Thyroid gland (tissue), 4 donors: ENCODE results near the gene NUFIP2. TPM values are rescaled to one million over a fixed set of nuclear protein-coding genes. Genes with fewer than 3 reads are reported as not detected.
A peak's percentile ranks its signal among the peaks of the same experiment; 100 is the strongest.

Experiments used
- DNase-seq, 2 donors: peaks; one replicate each; pipeline ENCODE4 v3.0.0-alpha.2; 2019
- H3K27ac ChIP-seq, 3 donors: fragments of 200-600 bp; sonication (generic); 1 replicate in 2 of 3; 2 replicates in 1 of 3; pipeline ENCODE4 v1.5.1; 2016 to 2019; ENCODE audit warnings: mild to moderate bottlenecking in 1 of 3, moderate library complexity in 1 of 3
- H3K27me3 ChIP-seq: fragments of 200-600 bp; sonication (generic); one replicate; pipeline ENCODE4 v1.5.1; 2019
- H3K36me3 ChIP-seq, 2 donors: fragments of 200-600 bp; sonication (generic); one replicate each; pipeline ENCODE4 v1.5.1; 2016 to 2019
- H3K4me1 ChIP-seq, 2 donors: fragments of 200-600 bp; sonication (generic); one replicate each; pipeline ENCODE4 v1.5.1; 2017 to 2019
- H3K4me3 ChIP-seq, 3 donors: fragments of 200-600 bp; sonication (generic); replicated peaks in 1 of 3; 1 replicate in 2 of 3; 2 replicates in 1 of 3; pipeline ENCODE4 v1.5.1; 2016; ENCODE audit warnings: mild to moderate bottlenecking in 1 of 3
- H3K9me3 ChIP-seq: fragments of 200-600 bp; sonication (generic); one replicate; pipeline ENCODE4 v1.5.1; 2017
- POLR2A ChIP-seq, 2 donors: fragments of 450-650 bp; IDR thresholded peaks; one replicate each; pipeline ENCODE4 v1.6.1; 2017; ENCODE audit warnings: antibody characterized with exemption in 2 of 2, mild to moderate bottlenecking in 2 of 2, moderate library complexity in 1 of 2
- WGBS, 2 donors: methylation state at CpG; one replicate each; pipeline ENCODE4 v1.1.5; 2017; 5-methylcytosine and 5-hydroxymethylcytosine counted together
- intact Hi-C: fragments of 100-400 bp; cut with DNase I; formaldehyde crosslinking; loops from one replicate; pipeline ENCODE4 v1.15.1; 2023
- total RNA-seq, 4 donors: library from RNA; depleted of rRNA; stranded (reverse); fragments of >200 nt; gene quantifications; one replicate each; pipeline ENCODE4 v1.2.3, GENCODE V29; 2016
- TF ChIP-seq, protein P1 (sequence below), 6 experiments: fragments of 200-600 bp in 3 of 6; fragments of 450-650 bp in 3 of 6; sonication (generic) in 3 of 6; IDR thresholded peaks; one replicate each; pipeline ENCODE4 v1.5.1; 2016 to 2019; ENCODE audit warnings: antibody characterized with exemption in 6 of 6, mild to moderate bottlenecking in 2 of 6, inconsistent platforms in 1 of 6, moderate library complexity in 1 of 6

The NUFIP2 gene
- total RNA-seq, 4 donors from 2014 or later, result 29.9 to 52.3 (median 41.1) TPM

DNA sequence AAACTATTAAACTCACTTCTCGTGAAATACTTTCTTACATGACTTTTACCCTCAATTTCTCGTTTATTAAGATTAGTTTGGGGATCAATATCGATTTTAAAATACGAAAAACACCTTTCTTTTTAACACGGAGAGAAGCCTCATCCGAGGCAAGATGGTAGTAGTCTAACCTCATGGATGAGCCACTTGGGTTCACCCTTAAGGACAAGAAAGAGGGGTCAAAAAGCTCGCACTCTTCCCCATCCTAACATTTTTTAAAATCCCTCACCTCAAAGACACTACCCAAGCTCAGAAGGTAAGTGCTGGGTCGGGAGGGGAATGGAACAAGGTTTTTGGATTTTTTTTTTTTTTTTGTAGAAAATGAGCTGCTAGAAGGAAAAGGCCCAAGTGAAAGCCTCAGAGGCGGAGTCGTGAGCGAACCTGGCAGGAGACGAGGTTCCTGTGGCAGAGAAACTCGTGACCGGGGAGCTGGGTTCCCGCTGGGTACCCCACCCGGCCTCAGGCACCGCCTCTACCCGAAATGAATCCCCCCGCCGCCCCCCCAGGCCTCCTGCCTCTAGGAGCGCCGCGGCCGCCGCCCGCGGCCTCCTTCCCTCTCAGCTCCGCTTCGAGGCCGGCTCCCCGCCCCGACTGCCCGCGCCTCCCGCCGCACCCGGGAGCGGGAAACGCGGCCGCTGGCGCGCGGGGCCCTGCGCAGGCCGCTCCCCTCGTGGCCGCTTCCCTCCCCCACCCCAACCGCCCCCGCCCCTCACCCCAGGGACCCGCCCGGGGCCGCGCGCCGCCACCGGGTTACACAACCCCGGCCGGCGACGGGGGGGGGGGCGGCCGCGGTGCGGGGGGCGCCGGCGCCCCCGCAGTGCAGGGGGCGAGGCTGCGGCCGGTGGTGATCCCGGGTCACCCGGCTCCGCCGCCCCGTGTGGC, 1.6 kb downstream of the NUFIP2 start:
- no peaks in the 10 kb centered on the region for H3K27me3 ChIP-seq
- peak overlapping the region; percentile 87 to 99 (median 88) for H3K4me3 ChIP-seq
- peak overlapping the region; percentile 90 to 100 (median 98) for H3K27ac ChIP-seq
- H3K36me3 ChIP-seq, result peaks cover 0 to 5% of the 10 kb centered on the region in 2 donors
- DNase-seq, result peak; percentile 66 to 80
- peaks cover 28 to 29% of the 10 kb centered on the region in 2 donors for H3K4me1 ChIP-seq
- intact Hi-C loops, result loop anchor here (5.0 kb wide), 1 partner anchor 145 kb away; no protein-coding TSS in a partner anchor
- TF ChIP-seq, protein P1, sequence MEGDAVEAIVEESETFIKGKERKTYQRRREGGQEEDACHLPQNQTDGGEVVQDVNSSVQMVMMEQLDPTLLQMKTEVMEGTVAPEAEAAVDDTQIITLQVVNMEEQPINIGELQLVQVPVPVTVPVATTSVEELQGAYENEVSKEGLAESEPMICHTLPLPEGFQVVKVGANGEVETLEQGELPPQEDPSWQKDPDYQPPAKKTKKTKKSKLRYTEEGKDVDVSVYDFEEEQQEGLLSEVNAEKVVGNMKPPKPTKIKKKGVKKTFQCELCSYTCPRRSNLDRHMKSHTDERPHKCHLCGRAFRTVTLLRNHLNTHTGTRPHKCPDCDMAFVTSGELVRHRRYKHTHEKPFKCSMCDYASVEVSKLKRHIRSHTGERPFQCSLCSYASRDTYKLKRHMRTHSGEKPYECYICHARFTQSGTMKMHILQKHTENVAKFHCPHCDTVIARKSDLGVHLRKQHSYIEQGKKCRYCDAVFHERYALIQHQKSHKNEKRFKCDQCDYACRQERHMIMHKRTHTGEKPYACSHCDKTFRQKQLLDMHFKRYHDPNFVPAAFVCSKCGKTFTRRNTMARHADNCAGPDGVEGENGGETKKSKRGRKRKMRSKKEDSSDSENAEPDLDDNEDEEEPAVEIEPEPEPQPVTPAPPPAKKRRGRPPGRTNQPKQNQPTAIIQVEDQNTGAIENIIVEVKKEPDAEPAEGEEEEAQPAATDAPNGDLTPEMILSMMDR (IDR thresholded peaks at IDR 0.05), result no peak
- TF ChIP-seq POLR2A (IDR thresholded peaks at IDR 0.05), result peak in 1 of 2 donors; percentile 18
- WGBS, 2 donors, result 2 to 4% methylated on average over 17 to 18 of the region's 77 CpGs
- no peaks in the 10 kb centered on the region for H3K9me3 ChIP-seq

- 14 to 16% methylated on average over 5 of the region's 5 CpGs for WGBS, 2 donors
- no peak for DNase-seq
- Histone ChIP-seq H3K36me3 (peaks cover 9 to 15% of the 10 kb centered on the region in 2 donors), H3K27me3 (no peaks in the 10 kb centered on the region), H3K27ac (peak overlapping the region in 1 of 3 donors; percentile 90), H3K4me1 (peaks cover 28 to 29% of the 10 kb centered on the region in 2 donors), H3K4me3 (peak overlapping the region in 1 of 3 donors; percentile 87), H3K9me3 (no peaks in the 10 kb centered on the region)
- TF ChIP-seq, protein P1 (IDR thresholded peaks at IDR 0.05), result peak; percentile 27 to 66 (median 50)
- no peak for TF ChIP-seq POLR2A (IDR thresholded peaks at IDR 0.05)
- intact Hi-C loops, result loop anchor here (5.0 kb wide), 1 partner anchor 144 kb away; no protein-coding TSS in a partner anchor
These were observed 2.7 kb downstream of the NUFIP2 start for GRCh38 chr17:29291163-29291752.

DNA sequence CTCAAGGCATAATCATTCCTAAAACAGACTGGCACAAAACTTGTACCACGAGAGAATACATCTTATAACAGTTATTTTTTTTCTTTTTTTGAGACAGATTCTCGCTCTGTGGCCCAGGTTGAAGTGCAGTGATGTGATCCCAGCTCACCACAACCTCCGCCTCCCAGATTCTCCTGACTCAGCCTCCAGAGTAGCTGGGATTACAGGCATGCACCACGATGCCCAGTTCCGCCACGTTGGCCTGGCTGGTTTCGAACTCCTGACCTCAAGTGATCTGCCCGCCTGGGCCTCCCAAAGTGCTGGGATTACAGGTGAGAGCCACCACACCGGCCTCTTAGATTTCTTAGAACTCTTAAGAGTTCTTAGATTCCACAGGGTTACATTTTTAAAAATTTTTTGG, 4.1 kb downstream of the NUFIP2 start:
- no peak for DNase-seq
- H3K27me3 ChIP-seq, result no peaks in the 10 kb centered on the region
- intact Hi-C loops, result loop anchor here (5.0 kb wide), 1 partner anchor 143 kb away; no protein-coding TSS in a partner anchor
- H3K4me1 ChIP-seq, result peaks cover 28 to 29% of the 10 kb centered on the region in 2 donors
- H3K27ac ChIP-seq, result no peak overlapping the region
- TF ChIP-seq POLR2A (IDR thresholded peaks at IDR 0.05), result no peak
- TF ChIP-seq, protein P1 (IDR thresholded peaks at IDR 0.05), result no peak
- no peaks in the 10 kb centered on the region for H3K9me3 ChIP-seq
- no peak overlapping the region for H3K4me3 ChIP-seq
- WGBS, 2 donors, result 89 to 94% methylated on average over 9 of the region's 9 CpGs
- H3K36me3 ChIP-seq, result peaks cover 14 to 23% of the 10 kb centered on the region in 2 donors

GRCh38 chr17:29283961-29284360, 10.0 kb downstream of the NUFIP2 start:
- intact Hi-C loops, result no loop called here
- Histone ChIP-seq H3K4me3 (no peak overlapping the region), H3K9me3 (no peaks in the 10 kb centered on the region), H3K4me1 (peaks cover 12 to 19% of the 10 kb centered on the region in 2 donors), H3K27ac (no peak overlapping the region), H3K36me3 (peaks cover 20 to 40% of the 10 kb centered on the region in 2 donors), H3K27me3 (no peaks in the 10 kb centered on the region)
- TF ChIP-seq POLR2A (IDR thresholded peaks at IDR 0.05), result no peak
- TF ChIP-seq, protein P1 (IDR thresholded peaks at IDR 0.05), result no peak
- no peak for DNase-seq
- WGBS, 2 donors, result 76 to 77% methylated on average over 2 of the region's 2 CpGs
